ENCODE measurements around the gene TOP2A. TPM values are rescaled to one million over a fixed set of nuclear protein-coding genes. Genes with fewer than 3 reads are reported as not detected.
"Not testable (repeated sequence)": the region's sequence is repeated elsewhere in the genome, so short reads cannot be mapped to it uniquely, and the experiment has no call there.

TOP2A gene
- total RNA-seq, 2 experiments from 2014 or later, result 410 to 416 TPM

GRCh38 chr17:40382251-40382650, 35.4 kb downstream of the TOP2A start:
- H3K4me3 Mint-ChIP-seq, result no peak overlapping the region
- intact Hi-C loops (cut with micrococcal nuclease), result no loop called here
- no peak overlapping the region for H3K27ac Mint-ChIP-seq
- no peaks in the 10 kb centered on the region for H3K36me3 Mint-ChIP-seq (ENCODE audit: low read depth)
- H3K9me3 Mint-ChIP-seq, result no peaks in the 10 kb centered on the region
- no peaks in the 10 kb centered on the region for H3K4me1 Mint-ChIP-seq (ENCODE audit: low read depth)
- no peaks in the 10 kb centered on the region for H3K27me3 Mint-ChIP-seq (ENCODE audit: low read depth)
- CTCF ChIA-PET, result interaction anchor here (1.6 to 2.5 kb wide), 2 partner anchors 20 to 32 kb away, joined by 5 to 8 read pairs; no protein-coding TSS in a partner anchor
- no peak for DNase-seq

DNA sequence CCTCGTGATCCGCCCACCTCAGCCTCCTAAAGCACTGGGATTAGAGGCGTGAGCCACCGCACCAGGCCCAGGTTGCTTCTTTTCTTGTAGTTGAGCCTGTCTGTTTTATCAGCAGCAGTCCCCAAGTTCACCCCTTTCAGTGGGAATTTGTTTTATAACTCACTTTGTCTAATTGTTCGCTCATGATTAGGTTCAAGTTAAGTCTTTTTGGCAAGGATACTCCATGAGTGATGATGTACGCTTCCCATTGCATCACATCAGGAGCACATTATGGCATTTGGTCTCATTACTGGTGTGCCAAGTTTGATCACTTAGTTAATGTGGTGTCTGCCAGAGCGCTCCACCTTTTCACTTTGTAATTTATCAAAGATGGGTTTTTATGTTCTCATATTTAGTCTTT, 38.7 kb downstream of the TOP2A start:
- CTCF ChIA-PET, result no interaction called here
- intact Hi-C loops (cut with micrococcal nuclease), result no loop called here

GRCh38 chr17:40377832-40378231, 39.9 kb downstream of the TOP2A start:
- CTCF ChIA-PET, result interaction anchor here (0.8 kb wide), 1 partner anchor 222 kb away, joined by 3 read pairs; no protein-coding TSS in a partner anchor
- Mint-ChIP-seq H3K27me3 (ENCODE audit: low read depth) (no peaks in the 10 kb centered on the region), H3K27ac (no peak overlapping the region), H3K4me1 (ENCODE audit: low read depth) (peaks cover 25% of the 10 kb centered on the region), H3K4me3 (no peak overlapping the region), H3K36me3 (ENCODE audit: low read depth) (no peaks in the 10 kb centered on the region), H3K9me3 (no peaks in the 10 kb centered on the region)
- no peak for DNase-seq
- intact Hi-C loops (cut with micrococcal nuclease), result no loop called here

More for the DNA sequence above, 38.7 kb downstream of the TOP2A start:
- Mint-ChIP-seq H3K4me3 (no peak overlapping the region), H3K27me3 (ENCODE audit: low read depth) (no peaks in the 10 kb centered on the region), H3K36me3 (ENCODE audit: low read depth) (no peaks in the 10 kb centered on the region), H3K4me1 (ENCODE audit: low read depth) (peaks cover 14% of the 10 kb centered on the region), H3K9me3 (no peaks in the 10 kb centered on the region), H3K27ac (no peak overlapping the region)
- DNase-seq, result no peak

- H3K36me3 Mint-ChIP-seq (ENCODE audit: low read depth); H3K27ac Mint-ChIP-seq; intact Hi-C loops (cut with micrococcal nuclease); H3K27me3 Mint-ChIP-seq (ENCODE audit: low read depth); H3K9me3 Mint-ChIP-seq; H3K4me3 Mint-ChIP-seq: not testable (repeated sequence)
- H3K4me1 Mint-ChIP-seq (ENCODE audit: low read depth), result peaks cover 34% of the 10 kb centered on the region
- peak; percentile 22 for DNase-seq
- CTCF ChIA-PET, result interaction anchor here (0.9 kb wide), 1 partner anchor 188 kb away, joined by 3 read pairs; the partner anchor contains the start of gene CCR7
Observed at GRCh38 chr17:40376541-40376940, 41.2 kb downstream of the TOP2A start.

DNA sequence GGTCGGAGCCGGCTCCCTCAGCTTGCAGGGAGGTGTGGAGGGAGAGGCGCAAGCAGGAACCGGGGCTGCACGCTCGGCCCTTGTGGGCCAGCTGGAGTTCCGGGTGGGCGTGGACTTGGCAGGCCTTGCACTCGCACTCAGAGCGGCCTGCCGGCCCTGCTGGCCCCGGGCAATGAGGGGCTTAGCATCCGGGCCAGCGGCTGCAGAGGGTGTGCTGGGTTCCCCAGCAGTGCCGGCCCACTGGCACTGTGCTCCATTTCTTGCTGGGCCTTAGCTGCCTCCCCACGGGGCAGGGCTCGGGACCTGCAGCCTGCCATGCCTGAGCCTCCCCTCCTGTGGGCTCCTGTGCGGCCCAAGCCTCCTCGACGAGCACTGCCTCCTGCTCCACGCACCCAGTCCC, 41.9 kb downstream of the TOP2A start:
- CTCF ChIA-PET, result interaction anchor here (1.1 kb wide), 1 partner anchor 184 kb away, joined by 3 read pairs; no protein-coding TSS in a partner anchor
- peaks cover 39% of the 10 kb centered on the region for H3K4me1 Mint-ChIP-seq (ENCODE audit: low read depth)
- DNase-seq; H3K36me3 Mint-ChIP-seq (ENCODE audit: low read depth); intact Hi-C loops (cut with micrococcal nuclease); H3K27ac Mint-ChIP-seq; H3K9me3 Mint-ChIP-seq; H3K27me3 Mint-ChIP-seq (ENCODE audit: low read depth); H3K4me3 Mint-ChIP-seq: not testable (repeated sequence)

GRCh38 chr17:40374821-40375498, 42.7 kb downstream of the TOP2A start:
- CTCF ChIA-PET, result interaction anchor here (0.5 to 3.6 kb wide), 3 partner anchors 12 to 185 kb away, joined by 3 to 15 read pairs (median 3); no protein-coding TSS in a partner anchor
- DNase-seq, result no peak
- Mint-ChIP-seq H3K27me3 (ENCODE audit: low read depth) (no peaks in the 10 kb centered on the region), H3K9me3 (no peaks in the 10 kb centered on the region), H3K36me3 (ENCODE audit: low read depth) (no peaks in the 10 kb centered on the region), H3K27ac (no peak overlapping the region), H3K4me3 (no peak overlapping the region), H3K4me1 (ENCODE audit: low read depth) (peaks cover 39% of the 10 kb centered on the region)
- intact Hi-C loops (cut with micrococcal nuclease), result loop anchor here (5.0 kb wide), 1 partner anchor 237 kb away; no protein-coding TSS in a partner anchor

DNA sequence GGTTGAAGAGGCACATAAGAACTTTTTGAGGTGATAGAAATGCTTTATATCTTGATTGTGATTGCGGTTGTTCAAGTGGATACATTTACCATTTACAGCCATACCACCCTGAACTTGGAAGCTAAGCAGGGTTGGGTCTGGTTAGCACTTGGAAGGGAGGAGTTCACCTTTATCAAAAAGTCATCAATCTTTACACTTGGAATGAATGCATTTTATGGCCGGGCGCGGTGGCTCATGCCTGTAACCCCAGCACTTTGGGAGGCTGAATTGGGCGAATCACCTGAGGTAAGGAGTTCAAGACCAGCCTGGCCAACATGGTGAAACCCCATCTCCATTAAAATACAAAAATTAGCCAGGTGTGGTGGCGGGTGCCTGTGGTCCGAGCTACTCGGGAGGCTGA, 43.7 kb downstream of the TOP2A start:
- H3K9me3 Mint-ChIP-seq, result no peaks in the 10 kb centered on the region
- CTCF ChIA-PET, result interaction anchor here (3.6 kb wide), 1 partner anchor 11 kb away, joined by 15 read pairs; no protein-coding TSS in a partner anchor

GRCh38 chr17:40373324-40373723, 44.4 kb downstream of the TOP2A start:
- peak overlapping the region; percentile 64 for H3K27ac Mint-ChIP-seq
- intact Hi-C loops (cut with micrococcal nuclease), result loop anchor here (5.0 kb wide), 1 partner anchor 239 kb away; no protein-coding TSS in a partner anchor
- CTCF ChIA-PET, result interaction anchor here (0.6 to 3.6 kb wide), 4 partner anchors 11 to 242 kb away, joined by 3 to 15 read pairs (median 3); no protein-coding TSS in a partner anchor
- no peaks in the 10 kb centered on the region for H3K27me3 Mint-ChIP-seq (ENCODE audit: low read depth)
- no peak overlapping the region for H3K4me3 Mint-ChIP-seq
- H3K4me1 Mint-ChIP-seq (ENCODE audit: low read depth), result peaks cover 39% of the 10 kb centered on the region
- no peaks in the 10 kb centered on the region for H3K9me3 Mint-ChIP-seq
- no peaks in the 10 kb centered on the region for H3K36me3 Mint-ChIP-seq (ENCODE audit: low read depth)
- DNase-seq, result no peak

More for the DNA sequence above, 43.7 kb downstream of the TOP2A start:
- Mint-ChIP-seq H3K36me3 (ENCODE audit: low read depth) (no peaks in the 10 kb centered on the region), H3K27me3 (ENCODE audit: low read depth) (no peaks in the 10 kb centered on the region), H3K4me3 (no peak overlapping the region), H3K27ac (peak overlapping the region; percentile 64), H3K4me1 (ENCODE audit: low read depth) (peaks cover 39% of the 10 kb centered on the region)
- intact Hi-C loops (cut with micrococcal nuclease), result loop anchor here (5.0 kb wide), 1 partner anchor 238 kb away; no protein-coding TSS in a partner anchor
- no peak for DNase-seq

- CTCF ChIA-PET, result interaction anchor here (0.6 to 3.6 kb wide), 3 partner anchors 10 to 242 kb away, joined by 3 to 15 read pairs (median 3); no protein-coding TSS in a partner anchor
- not testable (repeated sequence) for H3K27me3 Mint-ChIP-seq (ENCODE audit: low read depth); H3K27ac Mint-ChIP-seq; DNase-seq; H3K36me3 Mint-ChIP-seq (ENCODE audit: low read depth); H3K9me3 Mint-ChIP-seq; H3K4me3 Mint-ChIP-seq
- H3K4me1 Mint-ChIP-seq (ENCODE audit: low read depth), result peaks cover 39% of the 10 kb centered on the region
- intact Hi-C loops (cut with micrococcal nuclease), result loop anchor here (5.0 kb wide), 1 partner anchor 240 kb away; no protein-coding TSS in a partner anchor
Observed at GRCh38 chr17:40372644-40373043, 45.1 kb downstream of the TOP2A start.

GRCh38 chr17:40372031-40372430, 45.7 kb downstream of the TOP2A start:
- Mint-ChIP-seq H3K27ac (no peak overlapping the region), H3K9me3 (no peaks in the 10 kb centered on the region), H3K36me3 (ENCODE audit: low read depth) (no peaks in the 10 kb centered on the region), H3K27me3 (ENCODE audit: low read depth) (no peaks in the 10 kb centered on the region), H3K4me3 (no peak overlapping the region), H3K4me1 (ENCODE audit: low read depth) (peaks cover 38% of the 10 kb centered on the region)
- intact Hi-C loops (cut with micrococcal nuclease), result loop anchor here (5.0 kb wide), 1 partner anchor 240 kb away; no protein-coding TSS in a partner anchor
- DNase-seq, result no peak
- CTCF ChIA-PET, result interaction anchor here (1.2 to 3.6 kb wide), 3 partner anchors 9 to 41 kb away, joined by 3 to 15 read pairs (median 3); no protein-coding TSS in a partner anchor

DNA sequence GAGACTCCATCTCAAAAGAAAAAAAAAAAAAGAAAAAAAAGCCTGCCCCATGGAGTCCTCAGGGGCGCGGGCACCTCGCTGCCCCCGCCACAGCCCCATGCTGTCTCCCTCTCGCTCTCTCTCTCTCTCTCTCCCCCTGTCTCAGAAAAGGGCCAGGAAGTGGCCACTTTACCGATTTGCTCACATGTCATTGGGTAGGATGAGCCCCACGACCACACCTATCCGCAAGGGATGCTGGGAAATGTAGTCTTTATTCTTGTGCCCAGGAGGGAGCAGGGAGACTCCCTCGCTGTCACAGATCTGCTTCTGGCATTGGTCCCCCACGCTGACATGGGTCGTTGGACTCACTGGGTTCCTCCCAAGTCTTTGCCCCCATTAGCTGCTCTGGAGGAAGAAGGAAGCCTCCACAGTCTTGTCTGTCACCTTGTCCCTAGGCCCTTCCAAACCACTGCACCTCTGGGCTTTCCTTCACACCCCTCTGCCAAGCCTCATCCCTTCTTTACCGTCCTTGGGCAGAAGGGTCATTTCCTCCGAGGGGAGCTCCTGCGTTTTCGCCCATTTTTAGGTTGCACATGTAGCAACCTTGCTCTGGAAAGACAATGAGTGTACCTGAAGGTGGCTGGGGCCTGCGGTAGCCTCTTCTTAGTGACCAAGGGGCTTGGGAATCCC, 46.3 kb downstream of the TOP2A start:
- Mint-ChIP-seq H3K27ac (no peak overlapping the region), H3K27me3 (ENCODE audit: low read depth) (no peaks in the 10 kb centered on the region), H3K4me1 (ENCODE audit: low read depth) (peaks cover 32% of the 10 kb centered on the region), H3K36me3 (ENCODE audit: low read depth) (no peaks in the 10 kb centered on the region), H3K9me3 (no peaks in the 10 kb centered on the region), H3K4me3 (no peak overlapping the region)
- intact Hi-C loops (cut with micrococcal nuclease), result loop anchor here (5.0 kb wide), 1 partner anchor 241 kb away; no protein-coding TSS in a partner anchor
- peak; percentile 44 for DNase-seq
- CTCF ChIA-PET, result interaction anchor here (1.3 to 3.6 kb wide), 2 partner anchors 9 to 13 kb away, joined by 3 to 15 read pairs; no protein-coding TSS in a partner anchor

DNA sequence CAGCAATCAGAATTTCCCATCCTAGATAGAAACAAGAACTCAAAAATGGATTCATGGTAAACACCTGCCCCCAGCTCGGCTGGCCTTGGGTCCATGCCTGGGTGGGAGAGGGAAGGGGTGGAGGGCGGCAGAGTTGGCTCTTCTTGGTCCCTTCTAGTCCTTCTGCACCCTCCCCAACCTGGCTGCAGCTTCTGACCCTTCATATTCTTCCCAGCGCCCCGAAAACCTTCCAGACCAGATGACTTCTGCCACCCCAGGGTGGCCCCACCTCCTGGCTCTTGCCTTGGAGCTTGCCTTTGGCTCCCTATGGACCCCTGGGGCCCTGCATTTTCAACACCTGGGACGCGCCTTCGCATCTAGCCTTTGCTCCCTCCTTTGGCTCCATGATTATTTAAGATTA, 47.8 kb downstream of the TOP2A start:
- CTCF ChIA-PET, result interaction anchor here (1.4 to 1.5 kb wide), 2 partner anchors 162 to 190 kb away, joined by 4 read pairs; no protein-coding TSS in a partner anchor
- Mint-ChIP-seq H3K27ac (no peak overlapping the region), H3K4me1 (ENCODE audit: low read depth) (peaks cover 32% of the 10 kb centered on the region), H3K36me3 (ENCODE audit: low read depth) (no peaks in the 10 kb centered on the region), H3K9me3 (no peaks in the 10 kb centered on the region), H3K4me3 (no peak overlapping the region), H3K27me3 (ENCODE audit: low read depth) (no peaks in the 10 kb centered on the region)
- no peak for DNase-seq
- intact Hi-C loops (cut with micrococcal nuclease), result loop anchor here (5.0 kb wide), 1 partner anchor 242 kb away; no protein-coding TSS in a partner anchor
